ENCODE measurements around the gene SAMD13. TPM values are rescaled to one million over a fixed set of nuclear protein-coding genes. Genes with fewer than 3 reads are reported as not detected.

The SAMD13 gene
- polyA plus RNA-seq, 1 donor from 2014 or later = 20.0 TPM

GRCh38 chr1:84376000-84376910 lies 74.7 kb downstream of the SAMD13 start:
- Histone ChIP-seq H3K79me2 (replicated peaks; ENCODE audit: insufficient read depth, low read length) (no peaks in the 10 kb centered on the region), H3K27ac (ENCODE audit: low read length) (no peak overlapping the region), H3K4me3 (ENCODE audit: low read length) (no peak overlapping the region), H4K20me1 (ENCODE audit: insufficient read depth) (no peaks in the 10 kb centered on the region), H3K27me3 (ENCODE audit: insufficient read depth, low read depth, low read length) (no peaks in the 10 kb centered on the region), H3K9ac (ENCODE audit: low read length) (no peak overlapping the region), H3K9me3 (ENCODE audit: low read length) (no peaks in the 10 kb centered on the region), H3K9me2 (ENCODE audit: insufficient read depth, low read length) (no peaks in the 10 kb centered on the region), H3K36me3 (ENCODE audit: insufficient read depth, low read length) (no peaks in the 10 kb centered on the region), H2AFZ (ENCODE audit: low read depth, low read length) (no peak overlapping the region), H3K4me2 (ENCODE audit: low read length) (no peak overlapping the region), H3F3A (ENCODE audit: insufficient read depth, low read length, poor library complexity, severe bottlenecking) (no peaks in the 10 kb centered on the region)
- TF ChIP-seq, protein P1, sequence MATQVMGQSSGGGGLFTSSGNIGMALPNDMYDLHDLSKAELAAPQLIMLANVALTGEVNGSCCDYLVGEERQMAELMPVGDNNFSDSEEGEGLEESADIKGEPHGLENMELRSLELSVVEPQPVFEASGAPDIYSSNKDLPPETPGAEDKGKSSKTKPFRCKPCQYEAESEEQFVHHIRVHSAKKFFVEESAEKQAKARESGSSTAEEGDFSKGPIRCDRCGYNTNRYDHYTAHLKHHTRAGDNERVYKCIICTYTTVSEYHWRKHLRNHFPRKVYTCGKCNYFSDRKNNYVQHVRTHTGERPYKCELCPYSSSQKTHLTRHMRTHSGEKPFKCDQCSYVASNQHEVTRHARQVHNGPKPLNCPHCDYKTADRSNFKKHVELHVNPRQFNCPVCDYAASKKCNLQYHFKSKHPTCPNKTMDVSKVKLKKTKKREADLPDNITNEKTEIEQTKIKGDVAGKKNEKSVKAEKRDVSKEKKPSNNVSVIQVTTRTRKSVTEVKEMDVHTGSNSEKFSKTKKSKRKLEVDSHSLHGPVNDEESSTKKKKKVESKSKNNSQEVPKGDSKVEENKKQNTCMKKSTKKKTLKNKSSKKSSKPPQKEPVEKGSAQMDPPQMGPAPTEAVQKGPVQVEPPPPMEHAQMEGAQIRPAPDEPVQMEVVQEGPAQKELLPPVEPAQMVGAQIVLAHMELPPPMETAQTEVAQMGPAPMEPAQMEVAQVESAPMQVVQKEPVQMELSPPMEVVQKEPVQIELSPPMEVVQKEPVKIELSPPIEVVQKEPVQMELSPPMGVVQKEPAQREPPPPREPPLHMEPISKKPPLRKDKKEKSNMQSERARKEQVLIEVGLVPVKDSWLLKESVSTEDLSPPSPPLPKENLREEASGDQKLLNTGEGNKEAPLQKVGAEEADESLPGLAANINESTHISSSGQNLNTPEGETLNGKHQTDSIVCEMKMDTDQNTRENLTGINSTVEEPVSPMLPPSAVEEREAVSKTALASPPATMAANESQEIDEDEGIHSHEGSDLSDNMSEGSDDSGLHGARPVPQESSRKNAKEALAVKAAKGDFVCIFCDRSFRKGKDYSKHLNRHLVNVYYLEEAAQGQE (IDR thresholded peaks at IDR 0.05; ENCODE audit: borderline replicate concordance) = no peak
- TF ChIP-seq POLR2AphosphoS5 (IDR thresholded peaks at IDR 0.05) = no peak
- no peak for TF ChIP-seq EZH2 (IDR thresholded peaks at IDR 0.05; ENCODE audit: borderline replicate concordance, insufficient read depth, low read length, poor library complexity, severe bottlenecking)
- TF ChIP-seq EP300 (conservative IDR thresholded peaks at IDR 0.05; ENCODE audit: poor library complexity, severe bottlenecking) = no peak
- TF ChIP-seq, protein P2, sequence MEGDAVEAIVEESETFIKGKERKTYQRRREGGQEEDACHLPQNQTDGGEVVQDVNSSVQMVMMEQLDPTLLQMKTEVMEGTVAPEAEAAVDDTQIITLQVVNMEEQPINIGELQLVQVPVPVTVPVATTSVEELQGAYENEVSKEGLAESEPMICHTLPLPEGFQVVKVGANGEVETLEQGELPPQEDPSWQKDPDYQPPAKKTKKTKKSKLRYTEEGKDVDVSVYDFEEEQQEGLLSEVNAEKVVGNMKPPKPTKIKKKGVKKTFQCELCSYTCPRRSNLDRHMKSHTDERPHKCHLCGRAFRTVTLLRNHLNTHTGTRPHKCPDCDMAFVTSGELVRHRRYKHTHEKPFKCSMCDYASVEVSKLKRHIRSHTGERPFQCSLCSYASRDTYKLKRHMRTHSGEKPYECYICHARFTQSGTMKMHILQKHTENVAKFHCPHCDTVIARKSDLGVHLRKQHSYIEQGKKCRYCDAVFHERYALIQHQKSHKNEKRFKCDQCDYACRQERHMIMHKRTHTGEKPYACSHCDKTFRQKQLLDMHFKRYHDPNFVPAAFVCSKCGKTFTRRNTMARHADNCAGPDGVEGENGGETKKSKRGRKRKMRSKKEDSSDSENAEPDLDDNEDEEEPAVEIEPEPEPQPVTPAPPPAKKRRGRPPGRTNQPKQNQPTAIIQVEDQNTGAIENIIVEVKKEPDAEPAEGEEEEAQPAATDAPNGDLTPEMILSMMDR (IDR thresholded peaks at IDR 0.05; ENCODE audit: poor library complexity, severe bottlenecking) = no peak
- no peak for TF ChIP-seq TAF1 (IDR thresholded peaks at IDR 0.05; ENCODE audit: low read depth)
- no peak for TF ChIP-seq SMC3 (conservative IDR thresholded peaks at IDR 0.05; ENCODE audit: poor library complexity)
- no peak for TF ChIP-seq RAD21 (conservative IDR thresholded peaks at IDR 0.05)
- no peak for TF ChIP-seq MXI1 (conservative IDR thresholded peaks at IDR 0.05; ENCODE audit: poor library complexity, severe bottlenecking)

GRCh38 chr1:84377480-84378095 lies 76.1 kb downstream of the SAMD13 start:
- Histone ChIP-seq H3K9me2 (ENCODE audit: insufficient read depth, low read length) (no peaks in the 10 kb centered on the region), H3K79me2 (replicated peaks; ENCODE audit: insufficient read depth, low read length) (no peaks in the 10 kb centered on the region), H3K36me3 (ENCODE audit: insufficient read depth, low read length) (no peaks in the 10 kb centered on the region), H3K27me3 (ENCODE audit: insufficient read depth, low read depth, low read length) (no peaks in the 10 kb centered on the region), H3F3A (ENCODE audit: insufficient read depth, low read length, poor library complexity, severe bottlenecking) (no peaks in the 10 kb centered on the region), H2AFZ (ENCODE audit: low read depth, low read length) (no peak overlapping the region), H3K4me3 (ENCODE audit: low read length) (no peak overlapping the region), H3K9ac (ENCODE audit: low read length) (no peak overlapping the region), H3K27ac (ENCODE audit: low read length) (no peak overlapping the region), H4K20me1 (ENCODE audit: insufficient read depth) (no peaks in the 10 kb centered on the region), H3K4me2 (ENCODE audit: low read length) (no peak overlapping the region), H3K9me3 (ENCODE audit: low read length) (no peaks in the 10 kb centered on the region)
- TF ChIP-seq TAF1 (IDR thresholded peaks at IDR 0.05; ENCODE audit: low read depth) (no peak), POLR2AphosphoS5 (IDR thresholded peaks at IDR 0.05) (no peak), SMC3 (conservative IDR thresholded peaks at IDR 0.05; ENCODE audit: poor library complexity) (no peak), EZH2 (IDR thresholded peaks at IDR 0.05; ENCODE audit: borderline replicate concordance, insufficient read depth, low read length, poor library complexity, severe bottlenecking) (no peak), MXI1 (conservative IDR thresholded peaks at IDR 0.05; ENCODE audit: poor library complexity, severe bottlenecking) (no peak), RAD21 (conservative IDR thresholded peaks at IDR 0.05) (no peak), EP300 (conservative IDR thresholded peaks at IDR 0.05; ENCODE audit: poor library complexity, severe bottlenecking) (no peak)
- TF ChIP-seq, protein P2 (IDR thresholded peaks at IDR 0.05; ENCODE audit: poor library complexity, severe bottlenecking) = no peak
- TF ChIP-seq, protein P1 (IDR thresholded peaks at IDR 0.05; ENCODE audit: borderline replicate concordance) = no peak
